Measurements from ENCODE around the gene ZNF750. TPM values are rescaled to one million over a fixed set of nuclear protein-coding genes. Genes with fewer than 3 reads are reported as not detected.

The ZNF750 gene
- total and polyA plus RNA-seq, 2 of the 13 experiments (the other 11 are each of a cell fraction or from before 2014, with no cell fraction given) = not detected

GRCh38 chr17:82863383-82863940 is 23.6 kb upstream of the ZNF750 start:
- intact Hi-C loops (cut with micrococcal nuclease; ENCODE audit: unreplicated experiment) (no loop called here), in situ Hi-C loops (cut with HindIII; ENCODE audit: extremely low pct_ligation_motif_present, low pct_unique_long_range_greater_than_20kb) (no loop called here)
- H3K4me3 ChIP-seq (replicated peaks in 1 of 3; ENCODE audit: insufficient read depth in 1 of 3, low read depth in 2 of 3, low read length in 3 of 3) = no peak overlapping the region
- no peak overlapping the region for H2AFZ ChIP-seq (ENCODE audit: low read length)
- no peak for FAIRE-seq
- no peaks in the 10 kb centered on the region for H3K27me3 ChIP-seq (ENCODE audit: control insufficient read depth in 1 of 2, insufficient read depth in 2 of 2, low read length in 2 of 2)
- DNase-seq (ENCODE audit: low spot score) = no peak
- ChIA-PET POLR2A (no interaction called here), CTCF (ENCODE audit: low intra/inter-chr PET ratio, low total read pairs) (no interaction called here)
- WGBS (ENCODE audit: low lambda C conversion rate) = 94% methylated on average over 11 of the region's 11 CpGs
- H3K9ac ChIP-seq (ENCODE audit: insufficient read depth, low read depth, low read length) = no peak overlapping the region
- H3K9me3 ChIP-seq (ENCODE audit: low read length) = no peaks in the 10 kb centered on the region
- H3K4me1 ChIP-seq (ENCODE audit: insufficient read depth, low read length) = peaks cover 17% of the 10 kb centered on the region
- no peak overlapping the region for H3K4me2 ChIP-seq (ENCODE audit: low read depth, low read length)
- no peak for ATAC-seq
- no peaks in the 10 kb centered on the region for H3K79me2 ChIP-seq (ENCODE audit: insufficient read depth, low read length)
- no peak for TF ChIP-seq ZNF260 (CRISPR knock-in tag; IDR thresholded peaks at IDR 0.05; ENCODE audit: borderline replicate concordance, low read depth)
- no peak for TF ChIP-seq ZFP90 (CRISPR knock-in tag; IDR thresholded peaks at IDR 0.05; ENCODE audit: borderline replicate concordance)
- no peak for TF ChIP-seq FOXK2 (IDR thresholded peaks at IDR 0.05)
- no peak for TF ChIP-seq ZNF124 (CRISPR knock-in tag; IDR thresholded peaks at IDR 0.05)
- TF ChIP-seq DNMT1 (CRISPR knock-in tag; IDR thresholded peaks at IDR 0.05) = no peak
- no peak for TF ChIP-seq PAF1 (CRISPR knock-in tag; IDR thresholded peaks at IDR 0.05)
- no peak for TF ChIP-seq ATF3 (CRISPR knock-in tag; IDR thresholded peaks at IDR 0.05)
- TF ChIP-seq ZBTB42 (CRISPR knock-in tag; IDR thresholded peaks at IDR 0.05) = no peak
- no peak for TF ChIP-seq SMAD9 (CRISPR knock-in tag; IDR thresholded peaks at IDR 0.05)
- no peak for TF ChIP-seq ZNF550 (CRISPR knock-in tag; IDR thresholded peaks at IDR 0.05; ENCODE audit: borderline replicate concordance)
- no peak for TF ChIP-seq ZNF24 (IDR thresholded peaks at IDR 0.05)
- no peak for TF ChIP-seq ZNF512B (CRISPR knock-in tag; IDR thresholded peaks at IDR 0.05; ENCODE audit: borderline replicate concordance)
- no peak for TF ChIP-seq ZFP37 (CRISPR knock-in tag; IDR thresholded peaks at IDR 0.05; ENCODE audit: borderline replicate concordance)
- no peak for TF ChIP-seq ATF7 (IDR thresholded peaks at IDR 0.05)
- TF ChIP-seq ATF7 (CRISPR knock-in tag; IDR thresholded peaks at IDR 0.05) = no peak
- TF ChIP-seq ZNF101 (CRISPR knock-in tag; IDR thresholded peaks at IDR 0.05; ENCODE audit: borderline replicate concordance, low read depth) = no peak
- no peak for TF ChIP-seq MTERF4 (CRISPR knock-in tag; IDR thresholded peaks at IDR 0.05)
- TF ChIP-seq EED (CRISPR knock-in tag; IDR thresholded peaks at IDR 0.05) = no peak
- TF ChIP-seq ZMYM3 (CRISPR knock-in tag; IDR thresholded peaks at IDR 0.05) = no peak
- no peak overlapping the region for H3K27ac ChIP-seq (ENCODE audit: extremely low read length, insufficient read depth, low read length)
- H3K36me3 ChIP-seq (replicated peaks in 1 of 2; ENCODE audit: control insufficient read depth in 1 of 2, insufficient read depth in 2 of 2, low read length in 2 of 2) = no peaks in the 10 kb centered on the region
- no peaks in the 10 kb centered on the region for H4K20me1 ChIP-seq (ENCODE audit: insufficient read depth, low read length)
- no TSS peak for BruUV-seq (replicated peaks)
